Osteoblast (primary cell): ENCODE data around the gene BACE1-AS. TPM values are rescaled to one million over a fixed set of nuclear protein-coding genes. Genes with fewer than 3 reads are reported as not detected.

Experiments used
- DNase-seq: peaks from one replicate; pipeline ENCODE4 v3.0.0; 2011; ENCODE audit warnings: low spot score, mixed read lengths; ENCODE audit not compliant: insufficient read length; ENCODE audit errors: missing footprints
- H2AFZ ChIP-seq: 2 replicates; pipeline ENCODE4 v1.6.0; 2011; ENCODE audit warnings: mild to moderate bottlenecking, low read length
- H3K27ac ChIP-seq: 2 replicates; pipeline ENCODE4 v1.5.1; 2011; ENCODE audit warnings: mild to moderate bottlenecking, low read depth, low read length, moderate library complexity
- H3K27me3 ChIP-seq: 2 replicates; pipeline ENCODE4 v1.6.0; 2012; ENCODE audit warnings: mild to moderate bottlenecking, control low read depth, inconsistent platforms, low read length, moderate library complexity; ENCODE audit not compliant: insufficient read depth
- H3K36me3 ChIP-seq: 2 replicates; pipeline ENCODE4 v1.5.1; 2011; ENCODE audit warnings: mild to moderate bottlenecking, low read length, control low read depth, moderate library complexity; ENCODE audit not compliant: insufficient read depth
- H3K4me1 ChIP-seq: 2 replicates; pipeline ENCODE4 v1.5.1; 2011; ENCODE audit warnings: mild to moderate bottlenecking, low read length, control low read depth, moderate library complexity; ENCODE audit not compliant: insufficient read depth
- H3K4me2 ChIP-seq: 2 replicates; pipeline ENCODE4 v1.6.0; 2011; ENCODE audit warnings: mild to moderate bottlenecking, low read length; ENCODE audit not compliant: insufficient read depth
- H3K4me3 ChIP-seq: fragments of 200-600 bp; sonication (generic); 3 replicates; pipeline ENCODE4 v1.5.1; 2012; ENCODE audit warnings: mild to moderate bottlenecking, low read length, inconsistent platforms; ENCODE audit not compliant: insufficient read depth
- H3K79me2 ChIP-seq: 2 replicates; pipeline ENCODE4 v1.6.0; 2012; ENCODE audit warnings: mild to moderate bottlenecking, low read length, control low read depth, inconsistent platforms; ENCODE audit not compliant: insufficient read depth
- H3K9me3 ChIP-seq: 2 replicates; pipeline ENCODE4 v1.5.1; 2011; ENCODE audit warnings: low read depth, low read length, control low read depth
- H4K20me1 ChIP-seq: 2 replicates; pipeline ENCODE4 v1.6.0; 2012; ENCODE audit warnings: mild to moderate bottlenecking, low read length, control low read depth; ENCODE audit not compliant: insufficient read depth
- CTCF ChIP-seq: IDR thresholded peaks from 2 replicates; pipeline ENCODE4 v1.5.1; 2011; ENCODE audit warnings: mild to moderate bottlenecking, low read depth, low read length, moderate library complexity; ENCODE audit errors: extremely low read depth
- small RNA-seq: library from RNA; depleted of rRNA; stranded (forward); fragments of <200 nt; gene quantifications from one replicate; pipeline ENCODE3, GENCODE V24; 2012
- total RNA-seq: library from RNA; depleted of rRNA; stranded (reverse); fragments of >200 nt; gene quantifications from 2 replicates; pipeline ENCODE4 v1.2.3, GENCODE V29; 2012

Gene BACE1-AS
- total RNA-seq, 1 donor = 4.0 TPM

GRCh38 chr11:117335399-117335798, 44.3 kb downstream of the BACE1-AS start:
- TF ChIP-seq CTCF = no peak
- Histone ChIP-seq H3K36me3 (peaks cover 24% of the 10 kb centered on the region), H3K4me2 (no peak overlapping the region), H3K4me3 (no peak overlapping the region), H4K20me1 (peaks cover 14% of the 10 kb centered on the region), H3K79me2 (peaks cover 44% of the 10 kb centered on the region), H3K27me3 (no peaks in the 10 kb centered on the region), H3K27ac (no peak overlapping the region), H3K4me1 (no peaks in the 10 kb centered on the region), H3K9me3 (no peaks in the 10 kb centered on the region), H2AFZ (no peak overlapping the region)
- no peak for DNase-seq

- Histone ChIP-seq H4K20me1 (peaks cover 10% of the 10 kb centered on the region), H3K36me3 (peaks cover 34% of the 10 kb centered on the region), H3K9me3 (no peaks in the 10 kb centered on the region), H3K4me1 (no peaks in the 10 kb centered on the region), H3K4me2 (no peak overlapping the region), H3K27me3 (no peaks in the 10 kb centered on the region), H2AFZ (no peak overlapping the region), H3K27ac (no peak overlapping the region), H3K4me3 (no peak overlapping the region), H3K79me2 (peaks cover 33% of the 10 kb centered on the region)
- no peak for DNase-seq
- TF ChIP-seq CTCF = no peak
Measured at GRCh38 chr11:117337076-117337475, 45.9 kb downstream of the BACE1-AS start.

Small RNA genes lying within 50 kb of the gene (small RNA-seq; reads per million reads assigned to genes)
- gene RF00564 = not detected

Other genes starting within 250 kb of the BACE1-AS start
- 24.8 and 25.7 TPM in 2 replicates for gene SIK3, start 192.9 kb upstream of the BACE1-AS start, total RNA-seq
- gene PAFAH1B2, start 147.1 kb upstream of the BACE1-AS start, total RNA-seq = 141 and 151 TPM in 2 replicates
- 27.5 and 35.7 TPM in 2 replicates for gene SIDT2, start 112.6 kb upstream of the BACE1-AS start, total RNA-seq
- gene TAGLN, start 92.0 kb upstream of the BACE1-AS start, total RNA-seq = 3,614 and 3,853 TPM in 2 replicates
- 44.5 and 51.9 TPM in 2 replicates for gene PCSK7, start 59.3 kb upstream of the BACE1-AS start, total RNA-seq
- 13.4 and 14.7 TPM in 2 replicates for gene RNF214, start 58.7 kb upstream of the BACE1-AS start, total RNA-seq
- 45.6 and 52.7 TPM in 2 replicates for gene BACE1, start 24.9 kb downstream of the BACE1-AS start, total RNA-seq
- 38.0 and 40.7 TPM in 2 replicates for gene CEP164, start 36.5 kb downstream of the BACE1-AS start, total RNA-seq